Hepatocyte (in vitro differentiated cells): Measurements from ENCODE around the gene CD34. TPM values are rescaled to one million over a fixed set of nuclear protein-coding genes. Genes with fewer than 3 reads are reported as not detected.

Experiments used
- DNase-seq: peaks from one replicate; pipeline ENCODE4 v3.0.0-alpha.2; 2016; ENCODE audit warnings: low spot score
- H2AFZ ChIP-seq: fragments of 200-600 bp; sonication (generic); 2 replicates; pipeline ENCODE4 v1.6.0; 2016; ENCODE audit warnings: antibody characterized with exemption, mild to moderate bottlenecking
- H3K27ac ChIP-seq: fragments of 200-600 bp; sonication (generic); 2 replicates; pipeline ENCODE4 v1.5.1; 2016; ENCODE audit warnings: mild to moderate bottlenecking
- H3K27me3 ChIP-seq: fragments of 200-600 bp; sonication (generic); 2 replicates; pipeline ENCODE4 v1.6.1; 2016
- H3K36me3 ChIP-seq: fragments of 200-600 bp; sonication (generic); replicated peaks from 2 replicates; pipeline ENCODE4 v1.5.1; 2016; ENCODE audit warnings: low read depth; ENCODE audit not compliant: insufficient read depth
- H3K4me1 ChIP-seq: fragments of 200-600 bp; sonication (generic); 2 replicates; pipeline ENCODE4 v1.5.1; 2016; ENCODE audit warnings: mild to moderate bottlenecking, moderate library complexity; ENCODE audit not compliant: insufficient read depth
- H3K4me2 ChIP-seq: fragments of 200-600 bp; sonication (generic); 2 replicates; pipeline ENCODE4 v1.6.0; 2016
- H3K4me3 ChIP-seq: fragments of 200-600 bp; sonication (generic); 2 replicates; pipeline ENCODE4 v1.5.1; 2016; ENCODE audit warnings: mild to moderate bottlenecking
- H3K79me2 ChIP-seq: fragments of 200-600 bp; sonication (generic); 2 replicates; pipeline ENCODE4 v1.6.0; 2017; ENCODE audit warnings: mild to moderate bottlenecking
- H3K9me2 ChIP-seq: fragments of 200-600 bp; sonication (generic); replicated peaks from 2 replicates; pipeline ENCODE4 v1.6.0; 2017; ENCODE audit warnings: mild to moderate bottlenecking; ENCODE audit not compliant: insufficient read depth
- H3K9me3 ChIP-seq: fragments of 200-600 bp; sonication (generic); 2 replicates; pipeline ENCODE4 v1.5.1; 2016; ENCODE audit warnings: low read depth, mild to moderate bottlenecking
- H4K20me1 ChIP-seq: fragments of 200-600 bp; sonication (generic); 2 replicates; pipeline ENCODE4 v1.6.0; 2016; ENCODE audit warnings: mild to moderate bottlenecking; ENCODE audit not compliant: insufficient read depth, poor library complexity, severe bottlenecking
- EZH2 ChIP-seq: fragments of 200-600 bp; sonication (generic); IDR thresholded peaks from 2 replicates; pipeline ENCODE4 v1.6.1; 2016; ENCODE audit warnings: antibody characterized with exemption, mild to moderate bottlenecking, borderline replicate concordance
- EZH2phosphoT487 ChIP-seq: fragments of 200-600 bp; sonication (generic); IDR thresholded peaks from one replicate; pipeline ENCODE4 v1.6.1; 2018; ENCODE audit warnings: antibody characterized with exemption, mild to moderate bottlenecking, low read depth, moderate library complexity; ENCODE audit not compliant: unreplicated experiment, severe bottlenecking
- WGBS: methylation state at CpG from one replicate; pipeline ENCODE4 v1.1.6; 2016; ENCODE audit warnings: low lambda C conversion rate; ENCODE audit errors: missing lambda C conversion rate; 5-methylcytosine and 5-hydroxymethylcytosine counted together
- polyA plus RNA-seq: library from polyadenylated mRNA; unstranded; fragments of >200 nt; fragmentation: Nextera tagmentation; extraction: Ambion mirVana; gene quantifications from 2 replicates; pipeline ENCODE4 v1.2.1, GENCODE V29; 2016
- total RNA-seq: library from RNA; depleted of rRNA; stranded (reverse); fragments of >200 nt; gene quantifications from 2 replicates; pipeline ENCODE4 v1.2.3, GENCODE V29; 2014
- TF ChIP-seq, protein P1 (sequence below): fragments of 200-600 bp; sonication (generic); IDR thresholded peaks from 2 replicates; pipeline ENCODE4 v1.5.1; 2016; ENCODE audit warnings: antibody characterized with exemption, mild to moderate bottlenecking; ENCODE audit not compliant: poor library complexity

The CD34 gene
- total and polyA plus RNA-seq, 2 experiments from 2014 or later = 0.90 to 2.4 TPM

DNA sequence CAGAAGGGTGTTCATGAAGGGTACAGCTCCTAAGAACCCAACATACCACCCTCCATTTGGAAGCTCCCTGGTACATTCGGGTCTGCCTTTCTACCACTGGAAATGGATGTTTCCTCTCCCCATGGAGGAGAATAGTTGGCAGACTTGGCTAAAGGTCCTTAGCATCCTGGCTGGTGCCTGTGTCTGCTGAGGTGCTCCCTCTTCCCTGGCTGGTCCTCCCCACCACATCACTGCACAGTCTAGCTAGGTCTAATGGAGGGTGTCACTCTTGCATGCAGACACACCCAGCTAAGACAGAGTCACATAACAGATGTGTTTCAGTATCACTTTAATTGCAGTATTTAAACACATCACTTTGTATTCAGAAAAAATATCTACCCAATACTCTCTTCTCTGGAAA lies 24.7 kb downstream of the CD34 start:
- Histone ChIP-seq H3K79me2 (no peaks in the 10 kb centered on the region), H3K4me2 (no peak overlapping the region), H3K27ac (no peak overlapping the region), H4K20me1 (no peaks in the 10 kb centered on the region), H2AFZ (no peak overlapping the region), H3K36me3 (no peaks in the 10 kb centered on the region), H3K27me3 (peaks cover 6% of the 10 kb centered on the region), H3K4me1 (no peaks in the 10 kb centered on the region), H3K9me3 (no peaks in the 10 kb centered on the region), H3K4me3 (no peak overlapping the region), H3K9me2 (no peaks in the 10 kb centered on the region)
- TF ChIP-seq EZH2phosphoT487 (no peak), EZH2 (no peak)
- TF ChIP-seq, protein P1, sequence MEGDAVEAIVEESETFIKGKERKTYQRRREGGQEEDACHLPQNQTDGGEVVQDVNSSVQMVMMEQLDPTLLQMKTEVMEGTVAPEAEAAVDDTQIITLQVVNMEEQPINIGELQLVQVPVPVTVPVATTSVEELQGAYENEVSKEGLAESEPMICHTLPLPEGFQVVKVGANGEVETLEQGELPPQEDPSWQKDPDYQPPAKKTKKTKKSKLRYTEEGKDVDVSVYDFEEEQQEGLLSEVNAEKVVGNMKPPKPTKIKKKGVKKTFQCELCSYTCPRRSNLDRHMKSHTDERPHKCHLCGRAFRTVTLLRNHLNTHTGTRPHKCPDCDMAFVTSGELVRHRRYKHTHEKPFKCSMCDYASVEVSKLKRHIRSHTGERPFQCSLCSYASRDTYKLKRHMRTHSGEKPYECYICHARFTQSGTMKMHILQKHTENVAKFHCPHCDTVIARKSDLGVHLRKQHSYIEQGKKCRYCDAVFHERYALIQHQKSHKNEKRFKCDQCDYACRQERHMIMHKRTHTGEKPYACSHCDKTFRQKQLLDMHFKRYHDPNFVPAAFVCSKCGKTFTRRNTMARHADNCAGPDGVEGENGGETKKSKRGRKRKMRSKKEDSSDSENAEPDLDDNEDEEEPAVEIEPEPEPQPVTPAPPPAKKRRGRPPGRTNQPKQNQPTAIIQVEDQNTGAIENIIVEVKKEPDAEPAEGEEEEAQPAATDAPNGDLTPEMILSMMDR = no peak
- no peak for DNase-seq
- 86% methylated on average over 1 of the region's 1 CpG for WGBS

DNA sequence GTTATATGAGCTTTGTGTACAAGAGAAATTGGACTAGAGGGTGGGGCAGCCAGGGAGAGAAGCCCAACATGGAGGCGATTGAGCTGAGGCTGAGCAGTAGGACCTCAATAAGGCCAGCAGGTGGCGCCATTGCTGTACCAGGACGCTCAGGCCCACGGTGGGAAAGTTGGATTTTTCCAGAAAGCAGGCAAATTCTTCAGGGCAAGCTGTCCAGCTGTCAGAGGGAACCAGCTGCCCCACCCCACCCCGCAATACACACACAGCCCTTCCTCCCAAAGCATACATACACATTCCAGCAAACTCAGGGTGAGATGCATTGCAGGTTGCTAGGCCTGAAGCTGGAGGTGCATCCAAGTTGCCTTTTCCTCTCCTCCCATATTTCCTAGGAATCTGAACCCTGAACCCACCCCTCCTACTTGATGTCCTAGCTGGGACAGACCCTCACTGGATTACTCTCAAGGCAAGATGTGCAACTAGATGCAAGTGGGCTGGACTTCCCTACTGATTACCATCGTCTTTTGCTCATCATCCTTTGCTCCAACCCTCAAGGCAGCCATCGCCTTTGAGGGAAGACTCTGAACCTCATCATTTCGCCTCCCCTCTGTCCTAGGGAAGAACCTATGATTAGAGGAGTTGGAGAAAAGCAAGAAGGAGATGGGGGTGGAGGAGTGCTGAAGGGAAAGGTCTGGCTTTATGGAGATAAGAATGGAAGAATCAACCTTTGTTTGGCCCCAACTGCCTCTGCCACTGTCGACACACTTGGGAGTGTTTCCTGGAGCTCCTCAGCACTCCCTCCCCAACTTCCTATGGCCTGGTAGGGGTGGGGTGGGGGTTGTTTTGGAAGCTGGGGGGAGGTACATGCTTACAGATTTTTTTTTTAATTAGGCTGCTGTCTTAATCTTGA lies 25.5 kb downstream of the CD34 start:
- TF ChIP-seq EZH2 = no peak
- TF ChIP-seq, protein P1 = peak; percentile 96
- no peak for TF ChIP-seq EZH2phosphoT487

DNA sequence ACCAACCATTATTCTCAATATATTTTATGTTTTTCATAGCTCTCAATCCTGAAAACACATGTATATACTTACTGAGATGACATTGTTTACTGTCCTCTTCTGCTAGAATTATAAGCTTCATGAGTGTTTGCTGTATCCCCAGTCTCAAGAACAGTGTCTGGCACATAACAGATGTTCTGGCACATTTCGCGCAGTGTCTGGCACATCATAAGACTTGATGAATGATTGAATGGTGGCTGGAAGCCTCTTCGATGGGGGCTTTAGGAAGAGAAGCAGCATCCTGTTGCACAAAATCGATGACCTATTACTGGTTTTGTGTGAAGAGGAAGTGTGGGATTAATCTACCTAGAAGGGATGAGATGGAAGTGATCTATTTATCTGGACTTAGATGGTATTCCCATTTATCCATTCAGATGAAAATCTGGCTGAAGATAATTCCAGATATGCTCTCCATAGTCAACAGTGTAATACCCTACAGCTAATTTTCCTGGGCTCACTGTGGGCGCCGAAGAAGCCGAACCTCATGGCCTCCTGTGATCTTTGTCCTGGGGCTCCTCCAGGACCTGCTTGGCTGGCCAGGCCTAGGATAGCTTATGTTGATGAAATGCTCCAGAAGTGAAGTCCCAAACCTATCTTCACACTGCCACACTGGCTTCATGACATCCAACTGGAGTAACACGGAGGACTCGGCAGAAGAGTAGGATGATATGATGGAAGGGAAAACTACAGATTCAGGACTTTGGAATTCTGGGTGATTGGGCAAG lies 26.5 kb downstream of the CD34 start:
- H3K9me3 ChIP-seq = no peaks in the 10 kb centered on the region
- H3K9me2 ChIP-seq = no peaks in the 10 kb centered on the region
- H3K79me2 ChIP-seq = no peaks in the 10 kb centered on the region
- no peaks in the 10 kb centered on the region for H4K20me1 ChIP-seq
- no peaks in the 10 kb centered on the region for H3K36me3 ChIP-seq
- no peak overlapping the region for H3K4me3 ChIP-seq
- peaks cover 10% of the 10 kb centered on the region for H3K27me3 ChIP-seq
- no peak for TF ChIP-seq EZH2phosphoT487
- TF ChIP-seq, protein P1 = no peak
- no peak for TF ChIP-seq EZH2
- H3K27ac ChIP-seq = no peak overlapping the region
- H2AFZ ChIP-seq = peak overlapping the region; percentile 59
- H3K4me2 ChIP-seq = no peak overlapping the region
- DNase-seq = no peak
- WGBS = 86% methylated on average over 9 of the region's 9 CpGs
- H3K4me1 ChIP-seq = no peaks in the 10 kb centered on the region

More for the DNA sequence above, 25.5 kb downstream of the CD34 start:
- Histone ChIP-seq H3K4me1 (no peaks in the 10 kb centered on the region), H3K27ac (no peak overlapping the region), H3K9me3 (no peaks in the 10 kb centered on the region), H3K27me3 (peaks cover 10% of the 10 kb centered on the region), H3K9me2 (no peaks in the 10 kb centered on the region), H3K4me3 (no peak overlapping the region), H3K36me3 (no peaks in the 10 kb centered on the region), H3K4me2 (no peak overlapping the region), H4K20me1 (no peaks in the 10 kb centered on the region), H3K79me2 (no peaks in the 10 kb centered on the region), H2AFZ (peak overlapping the region; percentile 59)
- peak; percentile 92 for DNase-seq
- WGBS = 35% methylated on average over 9 of the region's 9 CpGs
